Choroid plexus epithelial cell (primary cell): ENCODE measurements around the gene CDKN1C.

Experiments
- DNase-seq: peaks from one replicate; pipeline ENCODE4 v3.0.0-alpha.2; 2010; ENCODE audit warnings: low read depth
- H3K4me3 ChIP-seq: 2 replicates; pipeline ENCODE4 v1.5.1; 2011; ENCODE audit warnings: low read depth, mild to moderate bottlenecking, control low read depth, low read length, moderate library complexity
- TF ChIP-seq, protein P1 (sequence below): conservative IDR thresholded peaks from 2 replicates; pipeline ENCODE4 v1.5.1; 2011; ENCODE audit warnings: low read depth, mild to moderate bottlenecking, control low read depth, inconsistent platforms, low read length, moderate library complexity

The CDKN1C gene

DNA sequence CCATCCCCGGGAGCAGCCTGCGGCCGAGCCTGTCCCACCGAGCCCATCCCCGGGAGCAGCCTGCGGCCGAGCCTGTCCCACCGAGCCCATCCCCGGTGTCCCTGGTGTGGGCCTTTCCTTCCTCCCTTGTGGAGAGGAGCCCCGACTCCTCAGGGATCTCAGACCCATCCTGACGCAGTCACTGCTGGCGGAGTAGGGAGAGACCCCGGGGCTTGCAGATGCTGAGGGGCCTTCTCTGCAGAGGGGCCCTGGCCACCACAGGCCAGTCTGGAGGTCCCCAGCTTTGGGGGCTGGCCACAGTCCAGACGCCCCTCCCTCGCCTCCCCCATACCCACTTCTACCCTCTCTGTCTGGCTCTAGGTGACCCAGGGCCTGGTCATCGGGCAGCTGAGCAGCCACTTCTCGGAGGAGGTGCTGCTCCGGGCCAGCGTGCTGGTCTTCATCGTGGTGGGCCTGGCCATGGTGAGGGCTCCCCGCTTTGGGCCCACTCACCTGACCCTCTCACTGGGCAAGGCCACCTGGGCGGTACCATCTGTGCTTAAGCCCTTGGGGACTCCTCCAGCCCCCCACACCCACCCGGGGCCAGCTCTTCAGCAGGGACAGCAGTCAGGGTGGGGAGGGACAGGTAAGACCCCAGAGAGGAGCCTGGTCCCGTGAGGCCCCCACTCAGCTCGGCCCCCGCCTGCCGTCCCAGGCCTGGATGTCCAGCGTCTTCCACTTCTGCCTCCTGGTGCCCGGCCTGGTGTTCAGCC, 36.3 kb upstream of the CDKN1C start:
- H3K4me3 ChIP-seq: no peak overlapping the region
- TF ChIP-seq, protein P1, sequence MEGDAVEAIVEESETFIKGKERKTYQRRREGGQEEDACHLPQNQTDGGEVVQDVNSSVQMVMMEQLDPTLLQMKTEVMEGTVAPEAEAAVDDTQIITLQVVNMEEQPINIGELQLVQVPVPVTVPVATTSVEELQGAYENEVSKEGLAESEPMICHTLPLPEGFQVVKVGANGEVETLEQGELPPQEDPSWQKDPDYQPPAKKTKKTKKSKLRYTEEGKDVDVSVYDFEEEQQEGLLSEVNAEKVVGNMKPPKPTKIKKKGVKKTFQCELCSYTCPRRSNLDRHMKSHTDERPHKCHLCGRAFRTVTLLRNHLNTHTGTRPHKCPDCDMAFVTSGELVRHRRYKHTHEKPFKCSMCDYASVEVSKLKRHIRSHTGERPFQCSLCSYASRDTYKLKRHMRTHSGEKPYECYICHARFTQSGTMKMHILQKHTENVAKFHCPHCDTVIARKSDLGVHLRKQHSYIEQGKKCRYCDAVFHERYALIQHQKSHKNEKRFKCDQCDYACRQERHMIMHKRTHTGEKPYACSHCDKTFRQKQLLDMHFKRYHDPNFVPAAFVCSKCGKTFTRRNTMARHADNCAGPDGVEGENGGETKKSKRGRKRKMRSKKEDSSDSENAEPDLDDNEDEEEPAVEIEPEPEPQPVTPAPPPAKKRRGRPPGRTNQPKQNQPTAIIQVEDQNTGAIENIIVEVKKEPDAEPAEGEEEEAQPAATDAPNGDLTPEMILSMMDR: no peak
- DNase-seq: no peak

DNA sequence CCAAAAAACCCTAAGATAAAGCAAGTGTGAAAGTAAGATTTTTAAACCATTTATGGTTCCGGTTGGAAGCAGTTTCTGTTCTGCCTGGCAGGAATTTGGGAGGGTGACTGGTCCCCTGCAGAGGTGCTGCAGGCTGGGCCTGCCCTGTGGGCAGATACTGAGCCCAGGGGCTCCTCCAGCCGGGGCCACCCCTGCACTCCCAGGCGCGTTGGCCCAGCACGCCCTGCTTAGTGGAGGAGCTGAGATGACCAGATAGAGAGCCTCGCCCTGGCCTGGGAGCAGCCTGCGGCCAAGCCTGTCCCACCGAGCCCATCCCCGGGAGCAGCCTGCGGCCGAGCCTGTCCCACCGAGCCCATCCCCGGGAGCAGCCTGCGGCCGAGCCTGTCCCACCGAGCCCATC, 35.7 kb upstream of the CDKN1C start:
- H3K4me3 ChIP-seq: no peak overlapping the region
- TF ChIP-seq, protein P1: no peak
- no peak for DNase-seq

DNA sequence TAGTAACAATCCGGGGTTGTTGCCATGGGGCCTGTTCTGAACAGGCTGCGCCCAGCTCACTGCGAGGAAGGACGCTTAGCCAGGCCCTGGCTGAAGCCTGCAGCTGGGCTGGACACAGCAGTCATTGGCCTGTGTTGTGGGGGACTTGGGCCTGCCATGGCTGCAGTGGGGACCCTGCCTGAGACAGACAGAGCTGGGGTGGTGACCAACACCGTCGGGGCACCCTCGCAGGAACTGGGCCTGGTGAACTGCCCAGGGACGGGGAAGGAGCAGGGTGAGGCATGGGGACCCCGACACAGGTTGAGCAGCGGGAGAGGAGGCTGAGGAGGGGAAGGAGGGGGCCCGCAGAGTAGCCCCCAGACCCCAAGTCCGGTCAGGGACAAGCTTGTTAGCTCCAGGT, 34.8 kb upstream of the CDKN1C start:
- TF ChIP-seq, protein P1: no peak
- no peak for DNase-seq
- no peak overlapping the region for H3K4me3 ChIP-seq

DNA sequence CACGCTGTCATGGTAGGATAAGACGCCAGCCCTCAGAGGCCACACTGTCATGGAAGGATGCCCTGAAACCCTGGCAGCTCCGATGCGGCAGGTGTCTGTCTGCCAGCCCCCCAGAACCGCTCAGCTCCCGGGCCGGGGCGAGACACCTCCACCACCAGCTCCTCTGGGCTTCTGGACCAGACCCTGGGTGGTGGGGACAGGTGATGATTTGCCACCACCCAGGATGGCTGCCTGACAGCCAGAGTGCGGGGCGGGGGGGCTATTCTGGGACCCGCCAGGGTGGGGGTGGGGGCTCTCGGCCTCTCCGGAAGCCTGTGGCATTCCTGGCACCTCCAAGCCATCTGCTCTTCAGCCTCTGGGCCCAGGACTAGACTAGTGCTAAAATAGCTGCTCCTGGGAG, 34.3 kb upstream of the CDKN1C start:
- H3K4me3 ChIP-seq: no peak overlapping the region
- DNase-seq: no peak
- TF ChIP-seq, protein P1: no peak

DNA sequence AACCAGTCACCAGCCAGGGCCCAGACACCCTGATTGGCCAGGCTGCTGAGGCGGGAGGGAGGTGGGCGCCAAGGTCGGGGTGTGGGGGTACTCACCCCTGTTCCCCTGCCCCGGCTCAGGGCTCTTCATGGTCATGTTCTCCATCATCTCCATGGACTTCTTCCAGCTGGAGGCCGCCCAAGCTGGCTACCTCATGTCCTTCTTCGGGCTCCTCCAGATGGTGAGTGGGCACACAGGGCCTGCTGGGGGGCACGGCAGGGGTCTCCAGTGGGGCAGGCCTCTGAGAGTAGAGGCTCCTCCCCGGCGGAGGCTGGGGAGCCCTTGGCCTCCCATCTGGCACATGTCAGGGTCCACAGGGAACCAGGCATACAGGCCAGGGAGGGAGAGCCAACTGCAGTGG, 33.6 kb upstream of the CDKN1C start:
- no peak for DNase-seq
- H3K4me3 ChIP-seq: no peak overlapping the region
- TF ChIP-seq, protein P1: no peak

DNA sequence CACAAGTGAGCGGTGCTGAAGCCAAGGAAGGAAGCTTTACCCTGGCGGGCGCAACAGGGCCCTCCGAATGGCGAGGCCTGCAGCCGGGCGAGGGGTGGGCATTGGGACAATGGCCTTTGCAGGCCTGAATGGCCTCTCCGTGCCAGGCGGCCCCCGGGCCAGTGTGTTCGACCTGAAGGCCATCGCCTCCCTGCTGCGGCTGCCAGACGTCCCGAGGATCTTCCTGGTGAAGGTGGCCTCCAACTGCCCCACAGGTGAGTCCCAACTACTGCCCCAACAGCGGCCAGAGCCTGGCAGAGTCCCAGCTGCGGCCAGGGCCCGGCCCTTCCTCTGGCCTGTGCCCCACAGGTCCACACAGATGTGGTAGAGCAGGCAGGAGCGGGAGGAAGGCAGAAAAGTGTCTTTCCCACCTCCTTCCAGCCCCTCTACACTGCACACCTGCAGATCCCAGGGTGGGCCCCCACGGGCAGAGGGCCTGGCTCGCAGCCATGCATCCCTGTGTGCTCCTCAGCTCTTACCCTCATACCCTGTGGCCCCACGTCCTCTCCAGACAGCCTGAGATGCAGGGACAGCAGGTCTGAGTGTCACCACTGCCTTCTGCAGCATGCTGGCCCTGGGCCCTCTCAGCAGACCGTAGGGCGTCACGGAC, 32.4 kb upstream of the CDKN1C start:
- no peak overlapping the region for H3K4me3 ChIP-seq
- DNase-seq: no peak
- TF ChIP-seq, protein P1: no peak
